Measurements from ENCODE around the gene PTPRN2.

Gene PTPRN2

DNA sequence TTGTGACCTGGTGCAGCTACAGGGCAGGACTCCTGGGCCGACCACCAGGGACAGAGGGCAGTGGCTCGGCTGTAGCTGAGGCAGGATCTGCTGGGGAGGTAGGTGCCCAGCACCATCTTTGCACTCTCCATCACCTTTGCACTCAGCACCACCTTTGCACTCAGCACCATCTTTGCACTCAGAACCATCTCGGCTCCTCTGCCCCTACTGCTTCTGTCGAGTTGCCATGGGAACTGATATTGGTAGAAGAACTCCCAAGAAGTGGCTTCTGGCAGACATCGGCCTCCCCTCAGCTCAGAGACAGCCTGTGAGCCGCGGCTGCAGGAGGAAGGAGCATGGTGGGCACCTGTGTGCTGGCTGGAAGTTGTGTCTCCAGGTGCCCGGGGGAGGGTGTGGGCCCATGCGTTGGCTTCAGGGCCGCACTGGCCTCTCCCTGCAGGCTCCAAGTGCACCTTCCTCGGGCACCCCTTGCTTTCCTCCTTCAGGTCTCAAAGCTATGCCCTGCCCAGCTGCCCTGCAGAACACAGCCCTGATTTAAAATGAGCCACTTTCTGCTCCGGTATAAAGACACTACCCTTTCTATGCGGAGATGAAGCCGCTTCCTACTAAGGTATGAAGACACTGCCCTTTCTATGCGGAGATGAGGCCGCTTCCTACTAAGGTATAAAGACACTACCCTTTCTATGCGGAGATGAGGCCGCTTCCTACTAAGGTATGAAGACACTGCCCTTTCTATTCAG is 514.5 kb downstream of the PTPRN2 start:
- no peak overlapping the region for H3K4me3 ChIP-seq (ENCODE audit: low read depth, low read length)
- no peaks in the 10 kb centered on the region for H3K36me3 ChIP-seq (ENCODE audit: control insufficient read depth, insufficient read depth, low read length)
- no peaks in the 10 kb centered on the region for H3K27me3 ChIP-seq (ENCODE audit: control insufficient read depth, insufficient read depth, low read length)
- no peaks in the 10 kb centered on the region for H3K9me3 ChIP-seq (ENCODE audit: control insufficient read depth, low read length)
- TF ChIP-seq, protein P1, sequence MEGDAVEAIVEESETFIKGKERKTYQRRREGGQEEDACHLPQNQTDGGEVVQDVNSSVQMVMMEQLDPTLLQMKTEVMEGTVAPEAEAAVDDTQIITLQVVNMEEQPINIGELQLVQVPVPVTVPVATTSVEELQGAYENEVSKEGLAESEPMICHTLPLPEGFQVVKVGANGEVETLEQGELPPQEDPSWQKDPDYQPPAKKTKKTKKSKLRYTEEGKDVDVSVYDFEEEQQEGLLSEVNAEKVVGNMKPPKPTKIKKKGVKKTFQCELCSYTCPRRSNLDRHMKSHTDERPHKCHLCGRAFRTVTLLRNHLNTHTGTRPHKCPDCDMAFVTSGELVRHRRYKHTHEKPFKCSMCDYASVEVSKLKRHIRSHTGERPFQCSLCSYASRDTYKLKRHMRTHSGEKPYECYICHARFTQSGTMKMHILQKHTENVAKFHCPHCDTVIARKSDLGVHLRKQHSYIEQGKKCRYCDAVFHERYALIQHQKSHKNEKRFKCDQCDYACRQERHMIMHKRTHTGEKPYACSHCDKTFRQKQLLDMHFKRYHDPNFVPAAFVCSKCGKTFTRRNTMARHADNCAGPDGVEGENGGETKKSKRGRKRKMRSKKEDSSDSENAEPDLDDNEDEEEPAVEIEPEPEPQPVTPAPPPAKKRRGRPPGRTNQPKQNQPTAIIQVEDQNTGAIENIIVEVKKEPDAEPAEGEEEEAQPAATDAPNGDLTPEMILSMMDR (IDR thresholded peaks at IDR 0.05): no peak
- no peaks in the 10 kb centered on the region for H3K79me2 ChIP-seq
- no peaks in the 10 kb centered on the region for H3K4me1 ChIP-seq
- no peak overlapping the region for H3K9ac ChIP-seq
- no peak overlapping the region for H3K4me2 ChIP-seq (ENCODE audit: low read length)
- no peak overlapping the region for H2AFZ ChIP-seq
- no peak overlapping the region for H3K27ac ChIP-seq

GRCh38 chr7:158070222-158070920 is 517.3 kb downstream of the PTPRN2 start:
- no peak overlapping the region for H3K27ac ChIP-seq
- H3K27me3 ChIP-seq (ENCODE audit: control insufficient read depth, insufficient read depth, low read length): no peaks in the 10 kb centered on the region
- no peak overlapping the region for H2AFZ ChIP-seq
- no peaks in the 10 kb centered on the region for H3K9me3 ChIP-seq (ENCODE audit: control insufficient read depth, low read length)
- H3K4me2 ChIP-seq (ENCODE audit: low read length): no peak overlapping the region
- H3K4me1 ChIP-seq: no peaks in the 10 kb centered on the region
- TF ChIP-seq, protein P1 (IDR thresholded peaks at IDR 0.05): no peak
- H3K9ac ChIP-seq: no peak overlapping the region
- no peak overlapping the region for H3K4me3 ChIP-seq (ENCODE audit: low read depth, low read length)
- H3K36me3 ChIP-seq (ENCODE audit: control insufficient read depth, insufficient read depth, low read length): no peaks in the 10 kb centered on the region
- H3K79me2 ChIP-seq: no peaks in the 10 kb centered on the region

- Histone ChIP-seq H3K4me2 (ENCODE audit: low read length) (no peak overlapping the region), H3K9ac (no peak overlapping the region), H2AFZ (no peak overlapping the region), H3K79me2 (no peaks in the 10 kb centered on the region), H3K36me3 (ENCODE audit: control insufficient read depth, insufficient read depth, low read length) (no peaks in the 10 kb centered on the region), H3K9me3 (ENCODE audit: control insufficient read depth, low read length) (no peaks in the 10 kb centered on the region), H3K27ac (no peak overlapping the region), H3K4me3 (ENCODE audit: low read depth, low read length) (no peak overlapping the region), H3K27me3 (ENCODE audit: control insufficient read depth, insufficient read depth, low read length) (no peaks in the 10 kb centered on the region), H3K4me1 (no peaks in the 10 kb centered on the region)
- TF ChIP-seq, protein P1 (IDR thresholded peaks at IDR 0.05): no peak
Observed at GRCh38 chr7:158068853-158069252, 518.8 kb downstream of the PTPRN2 start.

GRCh38 chr7:158067931-158068482 is 519.6 kb downstream of the PTPRN2 start:
- H3K27me3 ChIP-seq (ENCODE audit: control insufficient read depth, insufficient read depth, low read length): no peaks in the 10 kb centered on the region
- H3K4me2 ChIP-seq (ENCODE audit: low read length): no peak overlapping the region
- TF ChIP-seq, protein P1 (IDR thresholded peaks at IDR 0.05): no peak
- no peak overlapping the region for H3K27ac ChIP-seq
- no peaks in the 10 kb centered on the region for H3K4me1 ChIP-seq
- no peak overlapping the region for H2AFZ ChIP-seq
- H3K79me2 ChIP-seq: no peaks in the 10 kb centered on the region
- no peaks in the 10 kb centered on the region for H3K9me3 ChIP-seq (ENCODE audit: control insufficient read depth, low read length)
- no peaks in the 10 kb centered on the region for H3K36me3 ChIP-seq (ENCODE audit: control insufficient read depth, insufficient read depth, low read length)
- no peak overlapping the region for H3K9ac ChIP-seq
- H3K4me3 ChIP-seq (ENCODE audit: low read depth, low read length): no peak overlapping the region

Measured in parathyroid adenoma (tissue), 2 donors.